HG03139 (cell line): Measurements from ENCODE around the gene CLTB.
A peak's percentile ranks its signal among the peaks of the same experiment; 100 is the strongest.

Source experiments
- ATAC-seq: cut with Tn5 transposase; IDR thresholded peaks from one replicate; pipeline ENCODE4 v1.9.1; 2021; ENCODE audit not compliant: unreplicated experiment

The CLTB gene

DNA sequence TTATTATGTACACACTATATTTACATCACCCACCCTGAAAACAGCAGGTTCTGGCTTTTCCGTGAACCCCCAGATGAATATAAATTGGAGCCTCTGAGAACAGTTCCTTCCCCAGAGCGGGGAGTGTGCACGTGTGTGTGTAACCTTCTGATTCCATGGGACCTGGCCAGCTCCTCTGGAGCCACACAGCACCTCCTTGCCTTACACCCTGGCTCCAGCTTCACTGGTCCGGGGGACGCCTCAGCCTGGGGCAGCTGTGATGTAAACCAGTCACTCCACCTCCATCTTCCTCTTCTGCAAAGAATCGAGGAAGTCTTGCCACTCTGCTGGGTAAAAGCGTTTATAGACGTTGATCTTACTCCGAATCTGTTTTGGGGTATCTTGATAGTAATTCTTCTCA lies 32.4 kb downstream of the CLTB start:
- no peak for ATAC-seq

DNA sequence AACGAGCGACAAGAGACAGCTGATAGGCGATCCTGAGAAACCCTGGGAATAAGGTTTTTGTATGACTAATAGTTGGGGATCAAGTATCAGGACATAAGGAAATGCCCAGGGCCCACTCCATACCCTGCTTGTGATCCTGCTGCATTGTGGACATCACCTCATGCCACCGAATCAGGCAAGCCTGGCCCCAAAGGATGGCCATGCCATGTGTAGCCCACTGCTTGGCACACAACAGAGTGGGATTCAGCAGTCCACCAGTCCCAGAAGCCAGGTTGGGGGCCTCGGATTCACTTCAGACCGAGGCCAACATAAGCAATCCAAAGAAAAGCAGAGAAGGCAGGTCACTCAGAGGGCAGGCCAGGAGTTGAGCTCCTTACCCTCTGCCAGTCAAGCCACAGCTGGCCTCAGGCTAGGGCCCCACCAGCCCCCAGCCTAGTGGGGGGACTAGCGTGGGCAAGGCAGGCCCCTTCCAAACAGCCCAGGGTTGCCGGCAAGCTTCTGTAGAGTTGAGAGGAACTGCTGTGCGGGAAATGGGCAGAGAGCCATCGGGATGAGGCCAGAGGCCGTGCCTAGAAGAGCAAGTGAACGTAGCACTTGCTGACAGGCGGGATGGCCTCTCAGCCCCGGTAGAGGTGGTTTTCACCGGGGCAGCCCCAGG lies 33.0 kb downstream of the CLTB start:
- ATAC-seq = no peak

DNA sequence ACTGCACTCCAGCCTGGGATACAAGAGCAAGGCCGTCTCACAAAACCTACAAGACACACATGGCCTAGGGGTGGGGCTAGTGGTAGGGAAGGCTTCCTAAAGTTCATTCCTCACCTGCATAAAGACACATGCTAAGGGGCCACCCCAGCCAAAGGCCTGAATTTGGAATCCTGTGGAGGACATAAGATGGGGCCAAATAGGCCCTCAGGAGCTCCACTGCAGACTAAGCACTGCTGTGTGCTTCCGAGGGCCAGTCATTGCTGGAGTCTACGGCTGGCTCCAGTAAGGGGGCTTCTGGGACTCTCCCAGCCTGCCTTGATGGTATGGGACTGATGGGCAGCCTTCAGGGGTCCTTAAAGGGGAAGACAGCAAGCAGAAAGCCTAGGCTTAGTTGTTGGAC lies 33.6 kb downstream of the CLTB start:
- ATAC-seq = no peak

DNA sequence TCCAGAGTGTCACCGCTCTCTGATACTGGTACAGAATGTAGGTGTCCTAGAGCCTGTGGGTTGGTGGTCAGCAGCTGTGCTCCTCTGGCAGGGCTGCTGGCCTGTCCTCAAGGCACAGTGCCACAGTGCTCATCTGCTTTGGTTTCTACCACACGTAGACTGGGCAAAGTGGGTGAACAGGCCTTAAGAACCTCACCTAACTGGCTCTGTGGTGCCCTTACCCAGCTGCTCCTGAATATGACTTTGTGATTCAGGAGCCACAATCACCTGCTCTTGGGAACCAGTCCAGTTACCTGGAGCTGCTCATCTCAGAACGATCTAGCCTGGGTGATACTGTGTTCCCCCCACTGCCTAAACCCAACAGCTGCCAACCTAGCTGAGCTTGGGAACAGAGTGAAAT lies 34.4 kb downstream of the CLTB start:
- no peak for ATAC-seq

DNA sequence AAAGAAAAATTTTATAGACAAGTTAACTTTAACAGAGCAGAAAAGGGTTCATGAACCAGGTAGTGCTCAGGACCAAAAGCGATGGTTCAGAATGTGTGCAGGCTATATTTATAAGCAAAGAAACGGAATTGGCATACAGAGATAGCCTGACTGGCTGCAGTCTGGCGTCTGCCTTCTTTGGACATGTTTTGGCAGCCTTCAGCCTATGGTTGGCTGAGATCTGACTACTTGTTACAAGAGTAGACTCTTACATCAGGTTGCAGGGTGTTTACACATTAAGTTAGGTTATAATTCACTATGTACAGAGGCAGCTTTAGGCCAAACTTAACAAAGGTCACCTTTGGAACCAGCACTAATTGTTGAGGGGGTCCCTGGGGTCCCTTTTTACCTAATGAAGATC lies 34.9 kb downstream of the CLTB start:
- ATAC-seq = no peak

DNA sequence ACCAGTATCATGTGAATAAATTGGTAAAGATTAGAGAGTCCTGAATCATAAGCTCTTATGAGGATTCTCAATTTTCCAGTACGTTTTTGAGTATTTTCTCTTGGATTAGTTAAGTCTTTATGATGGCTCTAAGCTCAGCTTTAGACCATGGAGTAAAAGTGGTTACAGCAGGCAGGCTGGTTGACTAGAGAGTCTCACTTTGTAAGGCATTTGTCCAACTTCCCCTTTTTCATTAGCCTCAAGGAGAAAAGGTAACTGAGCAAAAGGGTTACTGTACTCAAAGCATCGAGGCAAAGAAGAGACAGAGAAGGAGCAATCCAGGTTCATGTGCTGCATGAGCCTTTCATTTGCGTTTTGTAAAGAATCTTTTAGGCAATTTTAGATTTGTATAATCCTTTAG lies 36.5 kb downstream of the CLTB start:
- ATAC-seq = no peak

DNA sequence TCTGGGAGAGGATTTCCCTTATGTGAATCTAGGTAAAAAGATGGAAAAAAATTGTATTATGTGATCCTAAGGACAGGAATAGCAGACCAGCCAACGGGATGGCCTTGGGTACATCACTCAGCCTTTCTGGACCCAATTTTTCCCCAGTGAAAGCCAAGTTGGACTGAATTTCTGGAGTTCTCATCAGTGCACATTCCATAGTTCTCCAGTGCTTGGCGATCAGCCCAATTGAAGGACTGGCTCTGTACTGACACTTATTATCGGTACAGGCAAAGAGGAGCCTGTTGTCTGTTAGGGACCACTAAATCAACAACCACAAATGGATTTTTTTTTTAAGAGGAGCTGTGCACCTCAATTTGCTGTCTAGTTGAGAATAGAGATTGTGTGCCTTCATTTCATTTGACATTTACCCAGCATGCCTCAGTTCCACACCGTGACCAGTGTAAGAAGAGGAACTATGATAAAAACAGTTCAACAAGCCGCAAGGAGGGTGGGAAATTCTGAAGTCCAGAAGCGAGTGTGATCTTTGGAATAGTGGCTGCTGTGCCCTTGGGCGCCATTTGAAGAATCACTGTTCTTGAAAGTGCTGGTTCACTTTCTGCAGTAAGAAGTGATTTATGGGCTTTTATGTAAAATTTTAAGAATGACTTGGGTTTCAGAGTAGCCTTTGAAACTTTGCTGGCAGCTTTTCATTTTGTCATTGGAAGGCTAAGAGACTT lies 43.1 kb downstream of the CLTB start:
- ATAC-seq = no peak

DNA sequence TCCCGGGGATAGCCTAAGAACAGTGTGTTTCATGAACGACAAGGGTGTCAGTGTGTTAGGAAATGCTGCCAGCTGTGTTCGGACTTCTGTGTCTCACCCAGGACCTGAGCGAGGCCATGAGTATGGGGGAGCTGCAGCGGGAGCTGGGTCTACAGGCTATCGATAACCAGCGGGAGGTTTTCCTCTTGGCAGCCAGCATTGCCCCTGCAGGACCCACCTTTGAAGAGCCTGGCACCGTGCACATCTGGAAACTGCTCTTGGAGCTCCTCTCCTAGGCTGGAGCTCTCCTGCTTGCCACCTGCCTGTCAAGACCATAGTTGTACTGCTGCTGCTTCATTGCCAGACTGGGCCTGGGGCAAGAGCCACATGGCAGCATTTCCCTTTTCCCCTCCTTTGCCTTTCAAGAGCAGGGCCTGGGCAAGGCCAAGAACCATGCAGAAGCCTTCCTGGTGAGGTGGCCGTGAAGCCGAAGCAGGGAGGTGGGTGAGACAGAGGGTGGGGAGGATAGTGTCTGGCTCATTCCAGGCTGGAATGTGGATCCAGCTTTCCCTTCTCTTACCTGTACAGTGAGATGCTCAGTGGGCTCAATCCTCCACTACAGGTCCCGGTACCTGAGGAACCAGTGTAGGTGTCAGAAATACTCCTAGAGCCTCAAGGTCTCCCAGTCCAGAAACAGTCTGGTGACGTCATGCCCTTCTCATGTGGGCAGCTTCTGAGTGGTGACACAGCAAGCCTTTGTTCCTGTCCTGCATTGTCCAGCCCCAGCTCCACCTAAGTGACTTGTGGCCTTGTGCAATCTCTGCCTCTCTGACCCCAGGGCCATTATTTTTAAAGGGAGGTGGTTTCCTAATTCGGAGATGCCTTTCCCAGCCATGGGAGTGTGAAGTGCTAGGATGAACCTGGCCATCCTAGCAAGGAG lies 44.5 kb downstream of the CLTB start:
- no peak for ATAC-seq

DNA sequence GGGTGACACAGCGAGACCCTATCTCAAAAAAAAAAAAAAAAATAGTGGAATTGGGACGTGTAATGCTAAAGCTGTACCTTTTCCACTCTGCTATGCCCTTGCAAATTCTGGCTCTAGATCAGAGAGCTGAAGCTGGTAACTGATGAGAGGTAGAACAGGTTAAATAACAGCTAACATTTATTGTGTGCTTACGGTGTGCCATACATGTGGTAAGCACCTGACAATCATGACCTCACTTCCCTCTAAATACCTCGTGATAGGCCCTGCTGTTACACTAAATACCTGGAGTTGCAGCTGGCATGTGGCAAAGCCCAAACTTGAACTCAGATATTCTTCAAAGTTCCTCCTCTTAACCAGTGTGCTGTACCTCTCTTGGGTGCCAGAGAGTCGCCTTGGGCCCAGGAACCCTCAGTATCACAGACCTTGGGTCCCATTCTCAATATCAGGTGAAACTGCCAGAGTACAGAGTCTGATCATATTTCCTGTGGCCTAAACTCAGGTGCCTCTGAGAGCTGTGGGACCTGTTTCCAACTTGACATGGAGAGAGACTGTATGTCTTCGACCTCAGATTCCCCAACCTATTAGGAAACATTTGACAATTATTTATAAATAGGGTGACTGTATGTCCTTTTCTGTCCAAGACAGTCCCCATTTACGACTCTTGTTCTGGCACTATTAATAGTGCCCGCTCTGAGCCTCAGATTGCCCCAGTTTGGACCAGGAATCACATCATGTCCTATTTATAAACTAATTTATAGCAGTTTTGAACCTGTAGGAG lies 46.2 kb downstream of the CLTB start:
- ATAC-seq = no peak

DNA sequence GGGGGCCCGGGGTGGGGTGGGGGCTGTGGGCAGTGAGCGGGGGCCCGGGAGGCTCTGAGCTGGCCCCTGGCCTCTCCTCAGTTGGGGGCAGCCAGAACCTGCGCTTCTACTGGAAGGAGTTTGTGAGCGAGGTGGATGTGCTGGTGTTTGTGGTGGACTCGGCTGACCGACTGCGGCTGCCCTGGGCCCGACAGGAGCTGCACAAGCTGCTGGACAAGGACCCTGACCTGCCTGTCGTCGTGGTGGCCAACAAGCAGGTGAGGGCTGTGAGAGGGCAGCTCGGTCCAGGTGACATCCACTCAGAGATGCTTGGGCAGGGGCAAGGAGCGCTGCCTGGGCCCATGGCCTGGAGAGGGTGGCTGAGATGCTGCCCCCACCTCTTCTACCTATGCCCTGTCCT lies 47.6 kb downstream of the CLTB start:
- ATAC-seq = no peak

DNA sequence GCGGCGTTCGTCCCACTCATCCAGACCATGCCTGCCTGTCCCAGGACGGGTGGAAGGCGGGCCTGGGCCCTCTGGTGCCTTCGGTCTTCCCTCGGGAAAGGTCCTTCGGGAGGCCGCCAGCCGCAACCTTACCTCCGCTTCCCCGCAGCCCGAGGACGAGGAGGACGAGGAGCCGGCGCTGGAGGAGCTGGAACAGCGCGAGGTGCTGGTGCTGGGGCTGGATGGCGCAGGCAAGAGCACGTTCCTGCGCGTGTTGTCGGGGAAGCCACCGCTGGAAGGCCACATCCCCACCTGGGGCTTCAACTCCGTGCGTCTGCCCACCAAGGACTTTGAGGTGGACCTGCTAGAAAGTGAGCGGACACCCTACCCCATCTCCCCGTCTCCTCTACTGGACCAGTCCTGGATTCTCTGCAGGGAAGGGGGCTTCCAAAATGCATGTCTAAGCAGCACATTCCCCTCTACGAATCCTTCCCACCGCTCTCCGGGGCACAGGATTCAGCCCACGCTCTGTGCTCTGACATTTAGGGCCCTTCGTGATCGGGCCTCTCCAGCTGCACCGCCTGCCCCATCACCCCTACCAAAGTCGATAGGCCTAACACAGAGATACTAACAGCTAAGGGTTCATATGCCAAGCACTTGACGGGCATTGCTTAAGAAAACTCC lies 50.0 kb downstream of the CLTB start:
- no peak for ATAC-seq

DNA sequence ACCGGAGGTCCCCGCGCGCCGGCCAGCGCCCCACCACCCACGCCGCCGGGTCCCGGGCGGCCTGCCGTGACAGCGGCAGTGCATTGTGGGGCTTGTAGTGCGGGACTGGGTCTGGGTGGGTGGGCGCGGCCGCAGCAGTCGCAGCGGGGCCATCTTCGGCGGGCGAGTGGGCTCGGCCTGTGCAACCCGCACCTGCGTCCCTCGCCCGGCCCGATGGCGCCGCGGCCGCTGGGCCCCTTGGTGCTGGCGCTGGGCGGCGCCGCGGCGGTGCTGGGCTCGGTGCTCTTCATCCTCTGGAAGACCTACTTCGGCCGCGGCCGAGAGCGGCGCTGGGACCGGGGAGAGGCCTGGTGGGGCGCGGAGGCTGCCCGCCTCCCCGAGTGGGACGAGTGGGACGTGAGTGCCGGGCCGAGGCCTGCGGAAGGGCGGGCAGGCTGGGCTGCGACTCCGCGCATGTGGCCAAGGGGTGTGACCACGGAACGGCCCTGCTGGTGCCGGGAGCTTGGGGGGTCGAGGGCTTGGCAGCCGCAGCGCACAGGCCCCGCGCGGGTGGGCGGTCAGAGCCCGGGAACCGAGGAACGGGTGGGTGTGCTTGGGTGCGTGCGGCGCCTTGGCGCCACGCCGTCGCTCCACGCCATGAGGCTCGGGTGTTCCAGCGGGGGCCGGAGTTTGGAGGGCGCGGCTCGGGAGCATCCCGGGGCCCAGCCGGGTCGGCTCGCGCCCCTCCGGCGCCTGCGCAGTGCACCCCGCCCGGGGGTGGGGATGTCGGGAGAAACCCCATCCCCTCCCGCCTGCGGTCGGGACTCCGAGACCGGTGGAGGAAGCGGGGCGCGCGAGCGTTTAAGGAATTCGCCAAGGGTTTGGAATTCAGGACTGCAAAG lies 50.7 kb downstream of the CLTB start, which contains the start of gene ARL10:
Gene ARL10, plus strand, starts transcription at position 137 of the 881 bp plus-strand sequence. Its CDS starts 77 bp downstream, at position 214.
- ATAC-seq = no peak

DNA sequence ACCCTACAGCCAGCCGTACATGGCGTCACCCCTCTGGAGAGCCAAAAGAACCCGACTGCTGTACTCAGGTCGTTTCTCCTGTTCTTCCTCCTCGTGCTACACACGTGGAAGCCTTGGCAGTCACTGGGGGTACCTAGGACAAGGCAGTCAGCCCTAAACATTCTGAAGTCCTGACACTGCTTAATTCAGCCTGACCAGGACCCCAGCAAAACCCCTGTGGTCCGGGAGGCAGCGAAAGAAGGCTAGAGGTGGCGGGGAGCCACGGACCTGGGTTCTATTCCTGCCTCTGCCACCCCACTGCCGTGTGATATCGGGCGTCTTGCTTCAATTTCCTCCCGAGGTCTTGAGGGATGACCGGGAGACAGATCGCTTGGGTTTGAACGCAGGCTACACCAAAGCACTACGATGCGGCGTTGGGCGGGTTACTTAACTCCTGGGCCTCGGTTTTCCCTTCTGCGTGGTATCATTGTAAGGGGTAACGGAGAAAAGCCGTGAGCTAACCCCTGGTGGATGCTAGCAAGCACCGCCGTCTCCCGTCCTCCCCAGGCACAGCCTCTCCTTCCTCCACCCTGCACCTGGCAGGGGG lies 51.5 kb downstream of the CLTB start:
- ATAC-seq = no peak

DNA sequence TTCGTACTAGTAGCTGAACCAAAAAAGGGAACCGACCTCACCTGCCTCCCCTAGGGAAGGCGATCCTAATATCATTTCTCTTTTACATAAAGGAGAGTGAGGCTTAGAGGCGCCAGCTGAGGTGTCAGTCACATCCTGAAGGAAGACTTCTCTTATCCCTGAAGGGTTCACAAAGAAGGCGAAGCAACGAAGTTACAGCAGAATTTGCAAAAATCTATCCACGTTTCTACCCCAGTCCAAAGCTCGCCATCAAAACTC lies 54.2 kb downstream of the CLTB start:
- peak; percentile 16 for ATAC-seq

DNA sequence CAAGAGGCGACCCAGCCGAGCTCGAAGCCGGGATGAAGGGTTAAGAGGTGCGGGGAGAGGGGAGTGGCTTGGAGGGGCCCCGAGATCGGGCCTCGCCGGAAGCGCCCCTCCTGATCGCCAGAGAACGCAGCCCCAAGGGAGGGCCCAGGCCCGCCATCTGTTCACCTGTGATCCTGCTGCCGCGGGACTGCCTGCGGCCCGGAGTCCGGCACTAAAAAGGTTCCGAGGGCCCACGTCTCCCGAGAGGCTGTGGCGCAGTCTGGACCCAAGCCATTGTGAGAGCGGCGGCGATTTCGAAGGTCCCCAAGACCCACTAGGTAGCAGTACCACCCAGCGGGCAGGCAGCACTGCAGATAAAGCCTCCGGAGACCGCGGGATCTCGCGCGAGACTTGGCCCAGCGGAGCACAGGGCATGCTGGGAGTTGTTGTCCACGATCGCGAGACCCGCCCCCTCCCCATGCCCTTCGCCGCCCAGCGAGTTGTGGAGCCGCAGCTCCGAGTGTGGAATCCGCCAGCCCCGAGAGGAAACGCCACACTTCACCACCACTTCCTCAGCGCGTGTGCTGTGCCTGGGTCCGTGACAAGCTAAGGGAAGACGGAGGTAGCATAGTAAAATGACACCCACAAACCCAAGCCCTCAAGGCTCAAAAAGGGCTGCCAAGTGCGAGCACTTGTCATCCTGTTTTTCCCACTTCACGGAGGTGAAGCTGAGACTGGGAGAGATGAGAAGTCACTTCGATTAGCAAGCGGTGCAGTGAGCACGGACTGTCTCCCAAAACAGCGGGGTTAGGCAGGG lies 54.7 kb downstream of the CLTB start, which contains the start of gene KIAA1191:
Gene KIAA1191, minus strand, starts transcription at position 328 of the 796 bp plus-strand sequence. CDS start 2,256 bp downstream, outside the sequence.
- ATAC-seq = peak; percentile 87

DNA sequence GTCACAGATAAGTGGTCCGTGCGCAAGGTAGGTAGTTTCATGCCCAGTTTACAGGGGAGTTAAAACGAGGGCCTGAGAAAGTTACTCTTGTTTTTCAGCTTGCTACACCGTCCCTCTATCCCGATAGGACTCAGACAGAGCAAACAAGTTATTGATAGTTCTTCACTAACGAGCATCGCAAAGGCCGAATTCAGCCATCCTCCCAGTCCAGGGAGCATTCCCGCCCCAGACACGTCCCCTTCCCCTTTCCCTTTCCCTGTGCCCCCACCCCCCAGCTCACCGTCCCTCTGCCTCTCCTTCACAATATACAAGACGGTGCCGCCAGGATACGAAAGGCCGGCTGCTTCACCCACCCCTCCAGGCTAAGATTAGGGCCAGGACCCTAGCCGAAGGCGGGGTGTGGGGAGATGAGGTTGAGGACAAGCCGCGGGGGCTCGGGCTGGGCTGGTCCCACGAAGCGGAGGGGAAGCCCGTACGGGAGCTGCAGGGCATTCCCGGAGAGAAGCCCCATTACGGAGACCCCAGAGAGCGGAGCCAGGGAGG lies 55.4 kb downstream of the CLTB start:
- peak; percentile 5 for ATAC-seq

DNA sequence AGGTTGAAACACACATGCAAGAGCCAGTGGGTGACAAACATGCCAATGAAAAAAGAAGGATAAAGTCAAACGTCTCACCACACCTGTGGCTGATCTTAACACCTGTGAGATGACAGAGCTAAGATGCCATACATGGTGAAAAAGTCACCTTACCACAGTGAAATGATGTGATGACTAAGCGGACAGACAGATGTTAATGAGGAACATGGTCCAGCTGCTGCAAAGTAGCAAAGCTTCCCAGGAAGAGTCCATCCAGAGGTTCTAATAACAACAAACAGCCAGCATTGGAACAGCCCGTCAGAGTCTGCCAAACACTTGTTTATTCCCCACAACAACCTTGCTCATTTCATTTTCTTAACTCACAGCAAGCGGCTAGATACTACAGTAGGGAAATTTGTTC lies 56.7 kb downstream of the CLTB start:
- ATAC-seq = no peak

DNA sequence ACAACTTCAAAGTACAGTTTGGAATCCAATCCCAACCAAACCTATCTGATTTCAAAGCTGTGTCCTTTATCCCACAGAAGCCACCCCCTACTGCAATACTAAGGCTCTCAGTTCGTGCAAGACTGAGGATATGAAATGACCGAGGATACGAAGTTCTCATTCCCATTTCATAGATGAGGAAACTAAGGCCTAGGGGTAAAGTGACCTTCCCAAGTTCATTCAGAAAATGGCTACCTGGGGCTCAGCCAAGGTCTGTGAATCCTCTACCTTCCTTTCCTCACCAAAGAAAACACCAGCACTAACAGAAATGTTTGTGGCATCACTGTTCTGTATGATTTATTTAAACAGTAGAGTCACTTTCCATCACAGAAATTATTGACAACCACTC lies 60.2 kb downstream of the CLTB start:
- ATAC-seq = no peak
